DND-41 (cell line): ENCODE results near the gene FBRSL1.
"Not testable (repeated sequence)": the region's sequence is repeated elsewhere in the genome, so short reads cannot be mapped to it uniquely, and the experiment has no call there.

ENCODE experiments used
- ATAC-seq: fragments of 200-7000 bp; cut with Tn5 transposase; 3 replicates; pipeline ENCODE4 v1.9.1; 2021; ENCODE audit warnings: low read depth; ENCODE audit not compliant: insufficient read depth
- DNase-seq: peaks from one replicate; pipeline ENCODE4 v3.0.0-alpha.2; 2020
- H2AFZ ChIP-seq: 2 replicates; pipeline ENCODE4 v1.6.0; 2012; ENCODE audit warnings: low read depth, low read length
- H3K27ac ChIP-seq: 2 replicates; pipeline ENCODE4 v1.5.1; 2012; ENCODE audit warnings: low read length, inconsistent platforms
- H3K27me3 ChIP-seq: fragments of 200-600 bp; sonication (generic); 2 replicates; pipeline ENCODE4 v1.6.0; 2012; ENCODE audit warnings: low read length, mild to moderate bottlenecking, inconsistent platforms; ENCODE audit not compliant: insufficient read depth, poor library complexity
- H3K36me3 ChIP-seq: 2 replicates; pipeline ENCODE4 v1.5.1; 2012; ENCODE audit warnings: low read length, inconsistent platforms; ENCODE audit not compliant: insufficient read depth
- H3K4me1 ChIP-seq: 2 replicates; pipeline ENCODE4 v1.5.1; 2012; ENCODE audit warnings: mild to moderate bottlenecking, low read length; ENCODE audit not compliant: insufficient read depth
- H3K4me2 ChIP-seq: 2 replicates; pipeline ENCODE4 v1.6.0; 2012; ENCODE audit warnings: mild to moderate bottlenecking, moderate library complexity, low read length, inconsistent platforms; ENCODE audit not compliant: insufficient read depth
- H3K4me3 ChIP-seq, 2 experiments: fragments of 200-600 bp in 1 of 2; shearing (Covaris generic) in 1 of 2; 2 replicates each; pipeline ENCODE4 v1.5.1; 2012 to 2016; ENCODE audit warnings: inconsistent platforms in 2 of 2, low read length in 2 of 2, mild to moderate bottlenecking in 2 of 2, low read depth in 1 of 2, moderate library complexity in 1 of 2
- H3K79me2 ChIP-seq: 2 replicates; pipeline ENCODE4 v1.6.0; 2012; ENCODE audit warnings: low read length, inconsistent platforms; ENCODE audit not compliant: insufficient read depth
- H3K9ac ChIP-seq: 2 replicates; pipeline ENCODE4 v1.6.0; 2012; ENCODE audit warnings: low read depth, mild to moderate bottlenecking, inconsistent platforms, low read length, moderate library complexity
- H3K9me3 ChIP-seq: 2 replicates; pipeline ENCODE4 v1.5.1; 2012; ENCODE audit warnings: low read length, moderate library complexity, mild to moderate bottlenecking, inconsistent platforms; ENCODE audit not compliant: insufficient read depth, severe bottlenecking
- H4K20me1 ChIP-seq: 2 replicates; pipeline ENCODE4 v1.6.0; 2012; ENCODE audit warnings: low read length; ENCODE audit not compliant: insufficient read depth
- CTCF ChIP-seq: IDR thresholded peaks from 2 replicates; pipeline ENCODE4 v1.5.1; 2012; ENCODE audit warnings: borderline replicate concordance, low read length, moderate library complexity, mild to moderate bottlenecking; ENCODE audit not compliant: poor library complexity, severe bottlenecking; ENCODE audit errors: extremely low read depth
- EZH2 ChIP-seq: IDR thresholded peaks from 3 replicates; pipeline ENCODE4 v1.6.1; 2012; ENCODE audit warnings: borderline replicate concordance, low read depth, mild to moderate bottlenecking, moderate library complexity, low read length, inconsistent platforms; ENCODE audit not compliant: severe bottlenecking

Gene FBRSL1

GRCh38 chr12:132471858-132472255 lies 18.1 kb upstream of the FBRSL1 start:
- Histone ChIP-seq H3K4me3 (no peak overlapping the region), H4K20me1 (no peaks in the 10 kb centered on the region), H2AFZ (no peak overlapping the region), H3K9me3 (peaks cover 2% of the 10 kb centered on the region), H3K27me3 (no peaks in the 10 kb centered on the region), H3K36me3 (no peaks in the 10 kb centered on the region), H3K27ac (no peak overlapping the region), H3K9ac (no peak overlapping the region), H3K79me2 (no peaks in the 10 kb centered on the region), H3K4me1 (no peaks in the 10 kb centered on the region), H3K4me2 (no peak overlapping the region)
- no peak for DNase-seq
- TF ChIP-seq CTCF (no peak), EZH2 (no peak)
- ATAC-seq: no peak

- TF ChIP-seq CTCF (no peak), EZH2 (no peak)
- DNase-seq: no peak
- Histone ChIP-seq H3K79me2 (no peaks in the 10 kb centered on the region), H3K9me3 (peaks cover 2% of the 10 kb centered on the region), H3K9ac (no peak overlapping the region), H3K4me2 (no peak overlapping the region), H3K27ac (no peak overlapping the region), H3K36me3 (no peaks in the 10 kb centered on the region), H3K27me3 (no peaks in the 10 kb centered on the region), H3K4me1 (no peaks in the 10 kb centered on the region), H3K4me3 (no peak overlapping the region), H4K20me1 (no peaks in the 10 kb centered on the region), H2AFZ (no peak overlapping the region)
- no peak for ATAC-seq
Observed at GRCh38 chr12:132472386-132472785, 17.6 kb upstream of the FBRSL1 start.

- H3K4me3 ChIP-seq: no peak overlapping the region
- H3K4me2 ChIP-seq: no peak overlapping the region
- no peaks in the 10 kb centered on the region for H3K79me2 ChIP-seq
- H2AFZ ChIP-seq: no peak overlapping the region
- H3K27ac ChIP-seq: no peak overlapping the region
- H3K4me1 ChIP-seq: no peaks in the 10 kb centered on the region
- TF ChIP-seq CTCF (no peak), EZH2 (no peak)
- DNase-seq (no peak), ATAC-seq (no peak)
- H4K20me1 ChIP-seq: no peaks in the 10 kb centered on the region
- no peak overlapping the region for H3K9ac ChIP-seq
- no peaks in the 10 kb centered on the region for H3K36me3 ChIP-seq
- peaks cover 2% of the 10 kb centered on the region for H3K9me3 ChIP-seq
- H3K27me3 ChIP-seq: no peaks in the 10 kb centered on the region
Observed at GRCh38 chr12:132474237-132474741, 15.7 kb upstream of the FBRSL1 start.

- H3K27me3 ChIP-seq, H3K9ac ChIP-seq, H3K79me2 ChIP-seq, H3K4me3 ChIP-seq, H2AFZ ChIP-seq, H4K20me1 ChIP-seq, H3K27ac ChIP-seq, H3K9me3 ChIP-seq, H3K4me1 ChIP-seq, H3K36me3 ChIP-seq, DNase-seq, H3K4me2 ChIP-seq, ATAC-seq: not testable (repeated sequence)
Observed at GRCh38 chr12:132474799-132475303, 15.1 kb upstream of the FBRSL1 start.
